Measurements from ENCODE around the gene KRTAP10-1. TPM values are rescaled to one million over a fixed set of nuclear protein-coding genes. Genes with fewer than 3 reads are reported as not detected.
"Not testable (repeated sequence)": the region's sequence is repeated elsewhere in the genome, so short reads cannot be mapped to it uniquely, and the experiment has no call there.

The KRTAP10-1 gene
- total RNA-seq, 2 donors from 2014 or later: not detected

DNA sequence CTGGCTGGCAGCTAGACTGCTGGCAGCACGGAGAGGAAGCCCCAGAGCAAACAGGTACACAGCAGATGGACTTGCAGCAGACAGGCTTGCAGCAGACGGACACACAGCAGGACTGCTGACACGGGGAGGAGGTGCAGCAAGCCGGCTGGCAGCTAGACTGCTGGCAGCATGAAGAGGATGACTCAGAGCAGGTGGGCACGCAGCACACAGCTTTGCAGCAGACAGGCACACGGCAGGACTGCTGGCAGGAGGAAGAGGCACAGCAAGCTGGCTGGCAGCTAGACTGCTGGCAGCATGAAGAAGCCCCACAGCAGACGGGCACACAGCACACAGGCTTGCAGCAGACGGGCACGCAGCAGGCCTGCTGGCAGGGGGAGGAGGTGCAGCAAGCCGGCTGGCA lies 10.8 kb upstream of the KRTAP10-1 start:
- no peak for ATAC-seq
- intact Hi-C loops (cut with DNase I): no loop called here

DNA sequence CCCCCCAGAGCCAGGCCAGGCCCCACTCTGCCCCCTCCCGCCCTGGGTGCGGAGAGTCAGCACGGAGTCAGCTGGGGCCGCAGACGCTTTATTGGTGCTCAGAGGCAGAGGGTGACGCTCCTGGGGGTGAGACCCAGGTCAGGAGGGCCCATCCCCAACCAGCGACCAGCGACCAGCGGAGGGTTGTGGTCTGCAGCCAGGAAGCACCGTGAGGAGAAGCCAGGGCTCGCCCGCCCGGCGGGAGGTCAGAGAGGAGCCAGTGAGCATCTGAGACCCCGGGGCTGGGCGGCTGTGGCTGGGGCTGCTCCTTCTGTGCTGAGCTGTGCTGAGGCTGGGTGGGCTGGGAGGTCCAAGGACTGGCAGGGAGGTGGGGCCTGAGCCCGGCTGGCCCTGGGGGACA lies 10.3 kb upstream of the KRTAP10-1 start:
- intact Hi-C loops (cut with DNase I); DNase-seq: not testable (repeated sequence)
- peak in 1 of 2 donors; percentile 14 for ATAC-seq

More for the DNA sequence above, 10.8 kb upstream of the KRTAP10-1 start:
- DNase-seq: no peak

DNA sequence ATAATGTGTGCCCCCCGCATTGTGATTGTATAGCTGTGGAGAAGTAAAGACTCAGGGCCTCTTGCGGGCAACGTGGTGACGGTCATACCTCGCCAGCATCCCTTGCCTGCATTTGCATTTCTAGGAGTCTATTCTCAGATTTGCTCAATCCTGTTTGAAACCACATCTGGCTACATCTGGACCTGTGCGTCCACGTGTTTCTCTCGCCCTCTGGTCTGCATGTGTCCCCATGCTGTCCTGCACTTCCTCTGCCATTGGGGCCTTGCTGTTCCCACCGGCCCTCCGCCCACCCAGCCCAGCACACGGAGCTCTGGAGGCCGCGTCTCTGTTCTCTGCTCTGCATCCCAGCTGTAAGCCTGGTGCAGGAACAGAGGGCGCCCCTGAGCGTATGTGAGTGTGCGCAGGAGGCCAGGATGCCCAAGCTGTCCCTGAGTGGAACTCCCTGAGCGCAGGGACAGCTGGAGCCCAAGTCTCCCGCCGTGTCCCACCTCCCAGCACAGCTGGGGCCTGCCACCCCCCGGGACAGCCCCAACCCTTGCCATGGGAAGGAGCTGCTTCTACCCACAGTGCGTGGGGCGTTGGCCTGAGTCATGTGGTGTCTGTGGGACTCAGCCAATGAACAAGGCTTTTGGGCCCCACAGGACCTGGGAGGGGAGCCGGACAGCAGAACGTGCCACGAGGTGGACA lies 9.7 kb upstream of the KRTAP10-1 start:
- DNase-seq: no peak
- peak in 1 of 2 donors; percentile 25 for ATAC-seq
- intact Hi-C loops (cut with DNase I): no loop called here

DNA sequence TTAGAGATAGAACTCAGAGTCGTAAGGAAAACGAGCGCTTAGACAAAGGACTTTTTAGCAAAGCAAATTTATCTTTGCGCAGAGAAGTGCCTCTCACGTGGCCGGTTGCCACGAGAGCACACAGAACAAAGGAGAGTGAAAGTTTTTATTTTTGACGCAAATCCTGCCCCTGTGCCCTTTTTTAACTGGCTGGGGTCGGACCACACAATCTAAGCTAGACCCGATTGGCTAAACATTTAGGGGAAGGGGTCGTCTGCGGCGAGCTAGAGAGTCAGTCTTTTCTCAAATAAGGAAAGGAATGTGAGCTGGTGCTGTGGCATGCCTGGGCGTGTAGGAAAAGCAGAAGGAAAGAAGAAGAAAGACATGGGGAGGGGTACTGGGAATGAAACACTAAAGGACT lies 8.9 kb upstream of the KRTAP10-1 start:
- no peak for DNase-seq
- intact Hi-C loops (cut with DNase I): no loop called here
- no peak for ATAC-seq

DNA sequence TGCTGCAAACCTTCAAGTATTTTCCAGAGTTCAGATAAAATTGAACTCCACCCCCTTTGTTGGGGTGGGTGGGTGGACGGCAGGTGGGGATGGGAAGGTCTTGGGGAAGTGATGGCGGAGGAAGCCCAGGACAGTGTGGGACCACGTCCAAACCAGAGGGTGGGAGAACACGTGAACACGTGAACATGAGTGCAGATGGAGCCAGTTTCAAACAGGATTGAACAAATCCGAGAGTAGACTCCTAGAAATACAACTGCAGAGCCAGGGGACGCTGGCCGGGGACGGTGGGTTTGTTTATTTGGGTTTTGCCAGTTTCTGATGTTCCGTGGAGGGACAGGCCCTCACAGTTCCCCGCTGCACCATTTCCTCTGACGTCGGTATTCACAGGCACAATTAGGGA lies 8.4 kb upstream of the KRTAP10-1 start:
- DNase-seq: no peak
- no peak for ATAC-seq
- intact Hi-C loops (cut with DNase I): no loop called here

DNA sequence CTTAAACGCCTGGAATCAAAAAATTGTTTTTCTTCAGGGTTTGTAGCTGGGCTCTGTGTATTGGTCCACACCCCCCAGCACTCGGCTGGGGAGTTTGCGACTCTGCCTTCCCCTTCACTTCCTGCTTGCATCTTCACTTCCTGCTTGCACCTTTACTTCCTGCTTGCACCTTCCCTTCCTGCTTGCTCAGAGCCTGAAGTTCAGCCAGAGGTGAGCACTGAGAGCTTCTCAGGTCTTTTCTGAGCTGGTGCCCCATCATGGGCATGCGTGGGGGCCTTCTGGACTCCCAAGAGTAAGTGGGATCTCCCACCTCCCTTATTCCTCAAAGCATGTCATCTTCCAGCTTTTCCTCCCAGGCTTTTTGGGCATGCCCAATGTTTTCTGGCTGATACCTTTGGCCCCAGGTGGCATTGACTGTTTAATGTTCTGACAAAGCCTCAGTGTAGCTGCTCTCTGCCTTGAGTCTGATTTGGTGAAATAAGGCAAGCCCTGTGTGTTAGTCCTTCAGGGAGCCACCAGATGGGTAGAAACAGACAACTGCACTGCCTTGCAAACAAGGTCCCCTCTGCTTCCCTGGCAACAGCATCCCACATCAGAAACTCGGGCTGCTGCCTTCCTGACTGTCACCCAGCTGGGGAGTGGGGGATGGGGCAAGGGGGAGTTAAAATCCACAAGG lies 7.8 kb upstream of the KRTAP10-1 start:
- no peak for ATAC-seq
- no peak for DNase-seq

DNA sequence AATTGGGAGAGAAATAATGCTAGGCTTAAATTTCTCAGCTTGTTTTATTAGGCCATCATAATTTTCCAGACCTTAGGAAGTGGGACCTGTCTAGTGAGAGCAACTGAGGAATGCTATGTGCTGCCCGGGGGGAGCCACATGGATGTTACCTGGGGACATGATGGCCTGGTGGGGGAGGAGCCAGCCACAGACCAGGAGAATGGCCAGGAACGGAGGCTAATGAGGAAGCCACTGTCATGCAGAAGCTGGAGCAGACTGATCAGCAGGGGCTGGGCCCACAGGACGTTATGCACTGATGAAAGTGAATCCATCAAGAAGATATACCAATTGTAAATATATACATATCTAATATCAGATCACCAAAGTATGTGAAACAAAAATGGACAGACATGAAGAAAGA lies 4.6 kb upstream of the KRTAP10-1 start:
- no peak for ATAC-seq
- intact Hi-C loops (cut with DNase I): no loop called here
- no peak for DNase-seq

More for the DNA sequence above, 7.8 kb upstream of the KRTAP10-1 start:
- intact Hi-C loops (cut with DNase I): no loop called here

DNA sequence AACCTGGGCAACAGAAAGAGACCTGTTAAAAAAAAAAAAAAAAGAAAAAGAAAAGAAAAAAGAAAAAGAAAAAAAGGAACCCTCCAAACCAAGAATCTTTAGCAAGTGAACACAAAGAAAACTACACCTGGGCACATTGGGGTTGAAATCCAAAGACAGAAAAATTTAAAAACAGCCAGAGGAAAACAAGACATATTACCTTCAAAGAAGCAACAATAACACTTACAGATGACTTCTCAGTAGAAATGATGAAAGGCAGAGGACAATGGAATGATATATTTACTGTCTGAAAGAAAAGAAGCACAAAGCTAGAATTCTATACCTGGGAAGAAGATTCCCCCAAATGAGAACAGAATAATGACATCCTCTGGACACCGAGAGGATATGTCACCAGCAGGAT lies 2.7 kb upstream of the KRTAP10-1 start:
- no peak for DNase-seq
- intact Hi-C loops (cut with DNase I): no loop called here
- no peak for ATAC-seq

DNA sequence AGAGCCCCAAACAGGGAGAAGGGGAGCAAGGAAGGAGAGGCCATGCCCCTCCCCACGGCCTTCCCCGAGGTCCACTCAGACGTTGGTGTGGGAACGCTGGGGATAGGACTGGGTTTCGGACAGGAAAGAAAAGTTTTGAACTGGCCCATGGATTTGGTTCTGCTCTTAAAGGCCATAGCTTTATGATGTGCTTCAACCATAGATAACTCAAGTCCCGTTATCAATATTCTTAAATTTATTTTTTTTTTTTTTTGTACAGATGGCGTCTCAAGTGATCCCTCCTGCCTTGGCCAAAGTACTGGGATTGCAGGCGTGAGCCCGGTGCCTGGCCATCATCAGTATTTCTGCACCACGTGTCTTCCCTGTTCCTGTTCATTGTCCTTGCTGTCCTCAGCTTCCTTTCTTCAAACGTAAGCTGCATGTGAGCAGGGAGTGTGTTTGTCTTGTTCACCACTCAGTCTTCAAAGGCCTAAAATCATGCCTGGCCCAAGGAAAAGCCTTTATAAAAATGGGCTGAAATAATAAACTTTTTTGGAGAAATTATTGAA lies 820 bp upstream of the KRTAP10-1 start:
- ATAC-seq (no peak), DNase-seq (no peak)
- intact Hi-C loops (cut with DNase I): no loop called here

DNA sequence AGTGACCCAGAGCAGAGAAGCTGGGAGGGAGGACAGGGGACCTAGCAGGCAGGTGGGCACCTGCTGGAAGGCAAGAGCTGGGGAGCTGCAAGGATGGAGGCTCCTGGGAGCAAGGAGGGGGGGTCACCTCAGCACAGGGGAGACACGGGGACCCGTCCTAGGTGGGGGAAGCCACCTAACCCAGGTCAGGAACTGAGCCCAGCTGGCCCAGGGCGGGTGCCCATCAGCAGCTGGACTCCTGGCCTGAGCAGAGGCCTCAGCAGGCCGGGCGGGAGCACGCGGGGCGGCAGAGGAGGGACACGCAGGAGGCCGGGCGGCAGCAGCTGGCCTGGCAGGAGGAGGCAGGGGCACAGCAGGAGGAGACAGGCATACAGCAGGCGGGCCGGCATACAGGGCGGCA lies 949 bp downstream of the KRTAP10-1 start:
- intact Hi-C loops (cut with DNase I): no loop called here
- no peak for DNase-seq
- ATAC-seq: no peak

DNA sequence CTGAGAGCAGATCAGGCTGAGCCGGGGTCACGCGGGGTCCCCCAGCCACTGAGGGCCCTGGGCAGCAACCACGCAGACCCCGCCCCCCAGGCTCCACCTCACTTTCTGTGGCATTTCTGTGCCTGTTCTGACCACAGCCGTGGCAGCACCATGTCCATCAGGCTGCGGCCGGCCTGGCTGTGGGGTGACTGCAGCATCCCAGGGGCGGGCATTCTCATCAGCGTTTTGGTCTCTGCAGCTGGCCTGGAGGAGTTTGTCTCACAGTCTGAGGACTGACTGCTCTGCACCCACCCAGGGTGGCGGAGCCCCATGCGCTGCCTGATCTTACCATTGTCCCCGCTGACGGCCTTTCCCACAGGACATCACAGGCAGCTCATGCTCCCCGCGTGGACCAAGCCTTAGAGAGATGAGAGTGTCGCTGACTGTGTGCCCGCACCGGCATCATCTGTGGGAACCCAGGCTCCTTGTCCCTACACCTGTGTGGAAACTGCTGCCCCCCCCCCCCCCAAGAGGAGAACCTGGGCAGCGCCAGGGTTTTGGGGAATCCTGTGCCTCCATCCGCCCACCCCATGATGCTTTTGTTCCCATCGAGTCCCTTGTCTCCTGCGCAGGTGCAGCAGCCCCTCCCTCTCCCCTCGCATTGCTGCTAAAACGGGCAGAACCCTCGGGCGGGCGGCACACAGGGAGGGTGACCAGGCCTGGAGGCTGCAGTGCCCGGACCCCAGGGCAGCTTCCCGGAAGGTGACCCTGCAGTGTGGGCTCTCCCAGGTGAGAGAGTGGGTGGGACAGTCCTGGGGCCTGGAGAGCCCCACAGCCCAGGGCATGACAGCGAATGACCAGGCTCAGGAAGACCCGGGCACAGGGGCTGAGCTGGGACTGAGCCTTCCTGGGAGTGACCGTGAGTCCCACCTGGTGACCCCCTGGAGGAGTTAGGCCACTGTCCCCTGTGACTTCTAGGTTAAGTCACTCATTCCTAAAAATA lies 1.8 kb downstream of the KRTAP10-1 start:
- DNase-seq: no peak
- intact Hi-C loops (cut with DNase I): no loop called here
- no peak for ATAC-seq

DNA sequence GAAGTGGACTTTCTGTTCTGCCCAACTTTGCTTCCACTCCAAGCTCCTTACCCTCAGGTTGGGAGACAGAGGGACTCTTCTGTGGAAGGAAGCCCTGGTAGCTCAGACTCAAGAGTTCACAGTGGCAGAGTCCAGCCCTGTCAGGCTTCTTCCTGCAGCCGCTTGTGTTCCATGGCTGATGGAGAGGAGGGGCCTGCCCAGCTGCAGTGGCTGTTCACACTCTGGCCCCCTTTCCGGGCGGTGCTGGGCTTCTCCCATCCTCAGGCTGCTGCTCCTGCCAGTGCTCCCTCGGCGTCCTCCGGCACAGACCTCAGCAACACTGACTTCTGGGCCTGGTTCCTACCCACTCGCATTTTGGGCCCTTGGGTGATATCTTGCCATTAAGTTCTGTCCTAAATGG lies 4.0 kb downstream of the KRTAP10-1 start:
- ATAC-seq (no peak), DNase-seq (no peak)
- intact Hi-C loops (cut with DNase I): no loop called here

DNA sequence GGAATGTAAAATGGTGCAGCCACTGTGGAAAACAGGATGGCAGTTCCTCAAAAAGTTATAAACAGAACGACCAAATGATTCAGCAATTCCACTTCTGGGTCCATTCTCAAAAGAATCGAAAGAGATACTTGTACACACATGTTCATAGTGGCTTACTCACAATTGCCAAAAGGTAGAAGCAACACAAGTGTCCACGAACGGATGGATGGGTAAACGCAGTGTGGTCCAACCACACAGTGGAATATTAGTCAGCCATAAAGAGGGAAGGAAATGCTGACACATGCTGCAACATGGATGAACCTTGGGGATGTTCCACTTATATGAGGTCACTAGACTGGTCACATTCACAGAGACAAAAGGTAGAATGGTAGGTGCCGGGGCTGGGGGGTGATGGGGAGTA lies 5.3 kb downstream of the KRTAP10-1 start:
- no peak for ATAC-seq
- no peak for DNase-seq
- intact Hi-C loops (cut with DNase I): no loop called here

DNA sequence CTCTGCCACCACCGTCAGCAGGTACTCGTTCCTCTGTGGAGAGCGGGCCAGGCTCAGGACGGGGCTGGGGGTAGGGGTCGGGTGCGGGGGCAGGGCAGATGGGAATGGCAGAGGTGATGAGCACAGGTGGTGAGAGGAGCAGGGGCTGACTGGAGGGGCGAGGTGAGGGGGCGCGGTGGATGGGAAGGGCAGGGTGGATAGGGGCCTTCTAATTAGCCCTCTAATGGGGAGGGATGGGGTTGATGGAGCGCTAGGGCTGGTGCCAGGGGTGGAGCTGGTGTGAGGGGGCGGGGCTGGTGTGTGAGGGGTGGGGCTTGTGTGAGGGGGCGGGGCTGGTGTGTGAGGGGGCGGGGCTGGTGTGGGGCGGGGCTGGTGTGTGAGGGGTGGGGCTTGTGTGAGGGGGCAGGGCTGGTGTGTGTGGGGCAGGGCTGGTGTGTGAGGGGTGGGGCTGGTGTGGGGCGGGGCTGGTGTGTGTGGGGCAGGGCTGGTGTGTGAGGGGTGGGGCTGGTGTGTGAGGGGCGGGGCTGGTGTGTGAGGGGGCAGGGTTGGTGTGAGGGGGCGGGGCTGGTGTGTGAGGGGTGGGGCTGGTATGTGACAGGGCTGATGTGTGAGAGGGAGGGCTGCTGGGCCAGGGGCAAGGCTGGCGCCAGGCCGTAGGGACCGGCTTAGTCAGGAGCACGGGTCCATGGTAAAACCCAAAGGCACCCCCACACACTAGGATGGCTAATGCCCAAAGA lies 5.9 kb downstream of the KRTAP10-1 start:
- intact Hi-C loops (cut with DNase I): no loop called here
- ATAC-seq (no peak), DNase-seq (no peak)

DNA sequence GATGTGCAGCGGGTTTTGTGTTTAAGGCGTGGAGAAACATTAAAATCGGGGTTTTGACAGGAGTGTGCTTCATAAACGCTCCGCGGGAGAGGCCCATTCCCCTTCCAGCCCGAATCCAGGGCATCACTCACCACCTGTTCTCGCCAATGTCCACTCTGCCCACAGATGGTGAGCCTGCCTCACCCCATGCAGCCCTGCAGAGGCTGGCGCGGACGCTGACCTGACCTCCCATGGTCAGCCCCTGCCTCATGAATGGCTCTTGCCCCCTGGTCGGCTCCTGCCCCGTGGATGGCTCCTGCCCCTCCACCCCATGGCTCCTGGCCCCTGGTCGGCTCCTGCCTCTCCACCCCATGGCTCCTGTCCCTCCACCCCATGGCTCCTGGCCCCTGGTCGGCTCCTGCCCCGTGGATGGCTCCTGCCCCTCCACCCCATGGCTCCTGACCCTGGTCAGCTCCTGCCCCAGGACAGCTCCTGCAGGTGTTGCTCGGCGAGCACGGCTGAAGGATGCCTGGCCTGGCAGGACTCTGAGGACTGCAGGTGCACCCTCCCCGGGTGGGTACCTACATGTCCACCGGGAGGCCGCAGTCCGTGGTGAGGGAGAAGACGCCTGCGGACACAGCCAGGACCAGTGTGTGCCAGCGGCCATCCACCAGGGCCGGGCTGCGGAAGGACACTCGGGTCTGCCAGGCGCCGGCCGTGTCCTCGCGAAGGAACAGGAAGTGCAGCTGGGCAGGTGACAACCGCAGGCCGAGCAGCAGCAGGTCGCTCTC lies 6.7 kb downstream of the KRTAP10-1 start:
- ATAC-seq (no peak), DNase-seq (no peak)
- intact Hi-C loops (cut with DNase I): no loop called here

DNA sequence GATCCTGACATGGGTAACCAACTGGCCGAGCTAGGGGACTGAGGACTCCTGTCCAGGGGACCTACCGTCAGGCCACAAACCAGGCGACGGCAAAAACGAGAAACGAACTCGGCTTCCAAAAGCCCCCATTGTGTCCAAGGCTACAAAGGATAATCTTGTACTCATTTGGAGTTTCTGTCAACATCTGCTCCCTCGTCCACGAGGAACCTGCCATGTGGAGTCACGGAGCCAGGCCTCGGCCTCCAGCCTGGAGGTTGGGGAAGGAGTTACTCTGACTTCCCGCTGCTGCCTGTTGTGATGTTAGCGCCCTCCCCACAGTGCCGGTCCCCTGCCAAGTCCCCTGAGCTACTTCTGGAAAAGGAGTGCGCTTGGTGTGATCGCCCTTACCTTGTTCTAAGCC lies 7.3 kb downstream of the KRTAP10-1 start:
- DNase-seq: no peak
- no peak for ATAC-seq
- intact Hi-C loops (cut with DNase I): no loop called here

DNA sequence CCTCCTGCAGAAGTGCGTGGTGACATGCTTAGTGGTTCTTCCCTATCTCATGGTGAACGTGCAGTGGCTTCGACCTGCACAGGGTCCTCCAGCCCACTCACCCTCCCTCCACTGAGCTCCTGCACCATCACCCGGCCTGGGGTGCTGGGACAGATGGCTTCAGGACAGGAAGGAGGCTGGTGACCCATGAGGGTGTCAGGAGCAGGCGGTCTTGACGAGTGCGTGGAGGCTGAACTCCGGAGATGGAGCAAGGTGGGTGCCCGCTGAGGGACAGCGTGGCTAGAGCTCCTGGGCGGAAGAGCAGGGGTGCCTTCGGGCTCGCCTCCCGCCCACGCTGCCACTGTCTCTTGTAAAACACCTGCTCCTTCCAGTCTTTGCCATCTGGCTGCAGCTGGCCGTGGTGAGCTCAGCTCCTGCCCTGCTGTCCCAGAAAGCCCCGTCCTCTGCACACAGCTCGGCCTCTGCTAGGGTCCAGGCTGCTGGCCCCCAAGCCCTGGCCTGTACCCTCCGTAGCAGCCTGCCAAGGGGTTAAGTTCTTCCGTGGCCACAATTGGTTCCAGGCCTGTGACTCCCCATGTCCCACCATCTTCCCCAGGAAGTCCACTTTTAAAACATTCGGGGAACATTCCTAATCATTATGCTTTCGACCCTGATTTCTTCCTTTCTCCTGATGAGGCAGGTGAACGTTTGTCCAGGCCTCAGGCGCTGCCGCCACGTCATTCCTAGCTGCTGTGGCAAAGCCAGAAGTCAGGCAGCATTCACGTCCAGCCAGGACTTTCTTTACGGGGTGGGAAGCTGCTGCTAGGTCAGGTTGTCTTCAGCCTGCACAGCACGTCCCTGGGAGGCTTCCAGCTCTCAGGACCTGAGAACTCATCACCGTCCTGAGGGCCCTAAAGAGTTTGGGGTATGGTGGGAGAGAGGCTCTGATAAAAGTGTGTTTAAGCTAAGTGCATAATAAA lies 8.1 kb downstream of the KRTAP10-1 start:
- DNase-seq: no peak
- ATAC-seq: no peak
- intact Hi-C loops (cut with DNase I): no loop called here

Measured in left cardiac atrium (tissue), 4 donors.